GM23338 (cell line): ENCODE results near the gene MED7. TPM values are rescaled to one million over a fixed set of nuclear protein-coding genes. Genes with fewer than 3 reads are reported as not detected.
A peak's percentile ranks its signal among the peaks of the same experiment; 100 is the strongest.

ENCODE experiments used
- ATAC-seq: fragments of 200-7000 bp; cut with Tn5 transposase; 3 replicates; pipeline ENCODE4 v1.9.1; 2020
- DNase-seq: peaks from one replicate; pipeline ENCODE4 v3.0.0-alpha.2; 2015; ENCODE audit warnings: low spot score
- H2AFZ ChIP-seq: fragments of 200-600 bp; sonication (generic); 2 replicates; pipeline ENCODE4 v1.8.0; 2016; ENCODE audit warnings: antibody characterized with exemption, mild to moderate bottlenecking, moderate library complexity
- H3F3A ChIP-seq: fragments of 200-600 bp; sonication (generic); replicated peaks from 2 replicates; pipeline ENCODE4 v1.8.0; 2017; ENCODE audit warnings: antibody characterized with exemption, mixed run types, low read depth
- H3K27ac ChIP-seq: fragments of 200-600 bp; sonication (generic); 2 replicates; pipeline ENCODE4 v1.6.1; 2016; ENCODE audit warnings: low read depth
- H3K27me3 ChIP-seq: fragments of 200-600 bp; sonication (generic); 2 replicates; pipeline ENCODE4 v1.8.0; 2016; ENCODE audit warnings: mild to moderate bottlenecking, mixed run types, moderate library complexity; ENCODE audit not compliant: insufficient read depth
- H3K36me3 ChIP-seq: fragments of 200-600 bp; sonication (generic); 2 replicates; pipeline ENCODE4 v1.8.0; 2016; ENCODE audit warnings: mild to moderate bottlenecking; ENCODE audit not compliant: insufficient read depth
- H3K4me1 ChIP-seq: fragments of 200-600 bp; sonication (generic); 2 replicates; pipeline ENCODE4 v1.8.0; 2016; ENCODE audit warnings: mild to moderate bottlenecking, moderate library complexity; ENCODE audit not compliant: insufficient read depth
- H3K4me2 ChIP-seq: fragments of 200-600 bp; sonication (generic); 2 replicates; pipeline ENCODE4 v1.7.1; 2017; ENCODE audit warnings: mixed run types
- H3K4me3 ChIP-seq: fragments of 200-600 bp; sonication (generic); 2 replicates; pipeline ENCODE4 v1.6.1; 2016; ENCODE audit warnings: mixed run types
- H3K79me2 ChIP-seq: fragments of 200-600 bp; sonication (generic); replicated peaks from 2 replicates; pipeline ENCODE4 v1.8.0; 2017; ENCODE audit warnings: mild to moderate bottlenecking; ENCODE audit not compliant: insufficient read depth
- H3K9me2 ChIP-seq: fragments of 200-600 bp; sonication (generic); 2 replicates; pipeline ENCODE4 v1.8.0; 2017; ENCODE audit not compliant: insufficient read depth
- H4K20me1 ChIP-seq: fragments of 200-600 bp; sonication (generic); replicated peaks from 2 replicates; pipeline ENCODE4 v1.8.0; 2017; ENCODE audit warnings: mild to moderate bottlenecking; ENCODE audit not compliant: insufficient read depth
- H3K27ac Mint-ChIP-seq: 2 replicates; pipeline ENCODE4 v1.8.0; 2020; ENCODE audit warnings: inconsistent platforms, mild to moderate bottlenecking, moderate library complexity, mixed read lengths
- H3K27me3 Mint-ChIP-seq: 3 replicates; pipeline ENCODE4 v1.8.0; 2022; ENCODE audit warnings: low read depth, mild to moderate bottlenecking, moderate library complexity, mixed read lengths, inconsistent platforms; ENCODE audit not compliant: insufficient read depth, poor library complexity
- H3K36me3 Mint-ChIP-seq: 3 replicates; pipeline ENCODE4 v1.8.0; 2021; ENCODE audit warnings: low read depth, mild to moderate bottlenecking, inconsistent platforms, moderate library complexity, mixed read lengths
- H3K4me1 Mint-ChIP-seq: 3 replicates; pipeline ENCODE4 v1.8.0; 2020; ENCODE audit warnings: mild to moderate bottlenecking, inconsistent platforms, mixed read lengths
- H3K4me3 Mint-ChIP-seq: 3 replicates; pipeline ENCODE4 v1.8.0; 2021; ENCODE audit warnings: moderate library complexity, mild to moderate bottlenecking, inconsistent platforms, mixed read lengths
- H3K9me3 Mint-ChIP-seq: 3 replicates; pipeline ENCODE4 v1.8.0; 2020; ENCODE audit warnings: moderate library complexity, mild to moderate bottlenecking, inconsistent platforms, mixed read lengths
- CREB1 ChIP-seq: fragments of 250-450 bp; sonication (Bioruptor Pico); IDR thresholded peaks from 2 replicates; pipeline ENCODE4 v1.5.0; 2020; ENCODE audit warnings: low read depth, mild to moderate bottlenecking, moderate library complexity
- NANOG ChIP-seq: IDR thresholded peaks from 2 replicates; pipeline ENCODE4 v1.6.1; 2016; ENCODE audit warnings: antibody characterized with exemption, borderline replicate concordance
- POLR2AphosphoS5 ChIP-seq: IDR thresholded peaks from 2 replicates; pipeline ENCODE4 v1.6.1; 2016; ENCODE audit warnings: antibody characterized with exemption, low read depth
- STAT1 ChIP-seq: IDR thresholded peaks from one replicate; pipeline ENCODE4 v1.6.1; 2016; ENCODE audit warnings: antibody characterized with exemption; ENCODE audit not compliant: unreplicated experiment
- ZNF114 ChIP-seq: fragments of 250-450 bp; sonication (Bioruptor Pico); IDR thresholded peaks from 2 replicates; pipeline ENCODE4 v1.5.0; 2020; ENCODE audit warnings: mild to moderate bottlenecking, moderate library complexity
- ZNF331 ChIP-seq: fragments of 250-450 bp; sonication (Bioruptor Pico); IDR thresholded peaks from 2 replicates; pipeline ENCODE4 v1.5.0; 2020; ENCODE audit warnings: low read depth, mild to moderate bottlenecking, moderate library complexity
- polyA plus RNA-seq: library from polyadenylated mRNA; unstranded; fragments of >200 nt; fragmentation: Nextera tagmentation; extraction: Ambion mirVana; gene quantifications from 2 replicates; pipeline ENCODE4 v1.2.1, GENCODE V29; 2016
- total RNA-seq: library from RNA; depleted of rRNA; stranded (reverse); fragments of >200 nt; shearing (Covaris generic); gene quantifications from 2 replicates; pipeline ENCODE4 v1.2.3, GENCODE V29; 2014; rRNA removed

MED7 gene
- total and polyA plus RNA-seq, 2 experiments from 2014 or later = 9.7 to 34.4 TPM

DNA sequence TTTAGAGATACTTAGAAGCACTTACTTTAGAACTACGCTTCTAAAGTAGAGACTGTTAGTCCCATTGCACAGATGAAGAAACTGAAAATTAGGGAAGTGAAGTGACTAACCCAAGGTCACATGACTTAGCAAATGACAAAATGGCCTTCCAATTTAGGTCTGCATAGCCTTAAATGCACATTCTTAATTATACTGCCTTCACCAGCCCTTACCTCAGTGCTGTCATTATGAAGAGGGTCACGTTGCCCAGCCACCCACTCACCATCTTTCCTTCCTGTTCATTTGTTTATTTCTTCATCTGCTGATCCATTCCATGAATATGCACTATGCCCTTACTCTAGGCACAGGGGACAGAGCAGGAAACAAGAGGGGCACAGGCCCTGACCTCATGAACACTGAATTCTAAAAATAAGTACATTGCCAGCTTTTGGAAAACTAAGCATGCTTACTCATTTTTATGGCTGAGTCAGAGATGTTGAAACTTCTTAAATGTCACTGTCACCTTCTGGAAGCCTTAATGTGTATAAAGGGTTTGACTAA lies 42.5 kb downstream of the MED7 start:
- Histone ChIP-seq H3K9me2 (no peaks in the 10 kb centered on the region), H3K36me3 (no peaks in the 10 kb centered on the region), H3K4me3 (no peak overlapping the region), H3K27ac (no peak overlapping the region), H3K4me2 (no peak overlapping the region), H3K79me2 (no peaks in the 10 kb centered on the region), H3F3A (no peaks in the 10 kb centered on the region), H3K4me1 (no peaks in the 10 kb centered on the region), H4K20me1 (no peaks in the 10 kb centered on the region), H3K27me3 (no peaks in the 10 kb centered on the region), H2AFZ (no peak overlapping the region)
- no peak overlapping the region for H3K27ac Mint-ChIP-seq
- H3K4me1 Mint-ChIP-seq = no peaks in the 10 kb centered on the region
- no peaks in the 10 kb centered on the region for H3K9me3 Mint-ChIP-seq
- ATAC-seq (no peak), DNase-seq (no peak)
- H3K27me3 Mint-ChIP-seq = no peaks in the 10 kb centered on the region
- H3K36me3 Mint-ChIP-seq = no peaks in the 10 kb centered on the region
- no peak overlapping the region for H3K4me3 Mint-ChIP-seq
- no peak for TF ChIP-seq POLR2AphosphoS5
- TF ChIP-seq STAT1 = no peak

DNA sequence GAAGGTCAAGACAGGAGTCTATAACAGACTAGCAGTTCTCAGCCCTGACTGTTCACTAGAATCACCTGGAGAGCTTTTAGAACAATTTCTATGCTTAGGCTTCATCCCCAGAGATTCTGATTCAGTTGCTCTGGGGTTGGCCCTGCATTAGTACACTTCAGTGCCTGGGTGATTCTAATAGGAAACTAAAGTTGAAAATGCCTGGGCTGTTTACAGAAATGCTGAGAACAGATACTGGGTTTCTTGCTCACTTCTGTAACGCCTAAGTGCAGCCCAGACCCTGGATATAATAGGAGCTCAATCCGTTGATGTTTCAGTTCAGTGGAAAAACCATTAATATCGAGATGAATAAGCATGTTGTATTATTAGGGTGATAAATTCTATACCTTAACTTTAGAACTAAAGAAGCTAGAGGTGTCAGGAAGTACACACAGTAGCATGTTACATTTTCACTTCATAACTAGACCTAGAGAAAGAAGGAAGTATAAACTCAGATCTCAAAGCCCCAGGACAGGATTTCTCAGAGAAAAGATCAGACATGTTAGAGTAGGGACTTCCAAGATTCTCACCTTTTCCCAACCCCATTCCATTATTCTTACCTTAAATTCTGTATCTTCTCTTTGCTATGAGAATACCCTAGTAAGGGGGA lies 54.2 kb downstream of the MED7 start:
- TF ChIP-seq CREB1 = no peak
- no peak for TF ChIP-seq ZNF331 (CRISPR knock-in tag)
- no peak for TF ChIP-seq ZNF114 (CRISPR knock-in tag)
- TF ChIP-seq NANOG = no peak
- H3K4me3 ChIP-seq = no peak overlapping the region
- no peaks in the 10 kb centered on the region for H3K36me3 ChIP-seq
- no peaks in the 10 kb centered on the region for H3K27me3 ChIP-seq
- no peaks in the 10 kb centered on the region for H3K4me1 ChIP-seq
- no peak overlapping the region for H3K27ac Mint-ChIP-seq
- H3K9me3 Mint-ChIP-seq = no peaks in the 10 kb centered on the region
- DNase-seq (no peak), ATAC-seq (no peak)
- H3K36me3 Mint-ChIP-seq = no peaks in the 10 kb centered on the region
- H2AFZ ChIP-seq = 0 out of 2 replicates have a peak overlapping the region, but pooled peaks have one; percentile 52
- H3F3A ChIP-seq = no peaks in the 10 kb centered on the region
- H3K4me1 Mint-ChIP-seq = no peaks in the 10 kb centered on the region
- H3K9me2 ChIP-seq = no peaks in the 10 kb centered on the region
- no peaks in the 10 kb centered on the region for H4K20me1 ChIP-seq
- no peaks in the 10 kb centered on the region for H3K27me3 Mint-ChIP-seq
- no peak overlapping the region for H3K27ac ChIP-seq
- H3K4me3 Mint-ChIP-seq = no peak overlapping the region
- H3K79me2 ChIP-seq = no peaks in the 10 kb centered on the region
- no peak overlapping the region for H3K4me2 ChIP-seq

Other genes starting within 250 kb of the MED7 start
- not detected in 2 replicates for gene TIMD4, start 179.6 kb downstream of the MED7 start, total RNA-seq
- gene TIMD4, start 179.6 kb downstream of the MED7 start, polyA plus RNA-seq = not detected in 2 replicates
- gene HAVCR1, start 83.7 kb downstream of the MED7 start, total RNA-seq = not detected in 2 replicates
- not detected in 2 replicates for gene HAVCR1, start 83.7 kb downstream of the MED7 start, polyA plus RNA-seq
- 0.49 and 3.4 TPM in 2 replicates for gene HAVCR2, start 33.8 kb downstream of the MED7 start, total RNA-seq
- gene HAVCR2, start 33.8 kb downstream of the MED7 start, polyA plus RNA-seq = 0.07 TPM in 1 of 2 replicates, not detected in the other
- gene GARIN3, start 23.4 kb upstream of the MED7 start, total RNA-seq = not detected in 2 replicates
- gene GARIN3, start 23.4 kb upstream of the MED7 start, polyA plus RNA-seq = not detected in 2 replicates
- gene ITK, start 38.0 kb upstream of the MED7 start, total RNA-seq = not detected in 2 replicates
- gene ITK, start 38.0 kb upstream of the MED7 start, polyA plus RNA-seq = 0.08 TPM in 1 of 2 replicates, not detected in the other
- gene CYFIP2, start 123.3 kb upstream of the MED7 start, total RNA-seq = 78.4 and 98.4 TPM in 2 replicates
- 54.1 and 58.9 TPM in 2 replicates for gene CYFIP2, start 123.3 kb upstream of the MED7 start, polyA plus RNA-seq